IPS DF 4.7 (cell line): ENCODE measurements around the gene LAMA1.

Experiments
- DNase-seq: peaks from one replicate; pipeline ENCODE4 v3.0.0-alpha.2; 2013; ENCODE audit warnings: low spot score; ENCODE audit errors: extremely low read depth

The LAMA1 gene

GRCh38 chr18:6994771-6995430 is 122.7 kb downstream of the LAMA1 start:
- no peak for DNase-seq

GRCh38 chr18:6994056-6994770 is 123.4 kb downstream of the LAMA1 start:
- DNase-seq = no peak

- DNase-seq = no peak
Observed at GRCh38 chr18:6992761-6993160, 124.8 kb downstream of the LAMA1 start.

- no peak for DNase-seq
Observed at GRCh38 chr18:6983366-6983765, 134.2 kb downstream of the LAMA1 start.

- no peak for DNase-seq
Observed at GRCh38 chr18:6982398-6982797, 135.2 kb downstream of the LAMA1 start.

- no peak for DNase-seq
Observed at GRCh38 chr18:6980363-6980762, 137.2 kb downstream of the LAMA1 start.

GRCh38 chr18:6979954-6980353 is 137.6 kb downstream of the LAMA1 start:
- no peak for DNase-seq

- DNase-seq = no peak
Observed at GRCh38 chr18:6976935-6977334, 140.7 kb downstream of the LAMA1 start.

- no peak for DNase-seq
Observed at GRCh38 chr18:6975084-6975483, 142.5 kb downstream of the LAMA1 start.

- no peak for DNase-seq
Observed at GRCh38 chr18:6971823-6972478, 145.6 kb downstream of the LAMA1 start.

GRCh38 chr18:6963452-6964097 is 154.0 kb downstream of the LAMA1 start:
- no peak for DNase-seq

GRCh38 chr18:6962571-6963451 is 154.8 kb downstream of the LAMA1 start:
- no peak for DNase-seq

GRCh38 chr18:6961331-6961730 is 156.3 kb downstream of the LAMA1 start:
- DNase-seq = no peak

GRCh38 chr18:6960656-6961055 is 156.9 kb downstream of the LAMA1 start:
- no peak for DNase-seq

GRCh38 chr18:6960124-6960523 is 157.5 kb downstream of the LAMA1 start:
- DNase-seq = no peak

- no peak for DNase-seq
Observed at GRCh38 chr18:6959110-6959509, 158.5 kb downstream of the LAMA1 start.

GRCh38 chr18:6956999-6957398 is 160.6 kb downstream of the LAMA1 start:
- no peak for DNase-seq

GRCh38 chr18:6956495-6956894 is 161.1 kb downstream of the LAMA1 start:
- no peak for DNase-seq

- DNase-seq = no peak
Observed at GRCh38 chr18:6955304-6955703, 162.3 kb downstream of the LAMA1 start.

- no peak for DNase-seq
Observed at GRCh38 chr18:6954501-6954900, 163.1 kb downstream of the LAMA1 start.
